Middle frontal gyrus (tissue), 1 donor: ENCODE data around the gene CCT8L2.
"Not testable (repeated sequence)": the region's sequence is repeated elsewhere in the genome, so short reads cannot be mapped to it uniquely, and the experiment has no call there.

ENCODE experiments used
- DNase-seq: peaks from one replicate; pipeline ENCODE4 v3.0.0-alpha.2; 2015; ENCODE audit warnings: low spot score; ENCODE audit errors: extremely low spot score

CCT8L2 gene, protein sequence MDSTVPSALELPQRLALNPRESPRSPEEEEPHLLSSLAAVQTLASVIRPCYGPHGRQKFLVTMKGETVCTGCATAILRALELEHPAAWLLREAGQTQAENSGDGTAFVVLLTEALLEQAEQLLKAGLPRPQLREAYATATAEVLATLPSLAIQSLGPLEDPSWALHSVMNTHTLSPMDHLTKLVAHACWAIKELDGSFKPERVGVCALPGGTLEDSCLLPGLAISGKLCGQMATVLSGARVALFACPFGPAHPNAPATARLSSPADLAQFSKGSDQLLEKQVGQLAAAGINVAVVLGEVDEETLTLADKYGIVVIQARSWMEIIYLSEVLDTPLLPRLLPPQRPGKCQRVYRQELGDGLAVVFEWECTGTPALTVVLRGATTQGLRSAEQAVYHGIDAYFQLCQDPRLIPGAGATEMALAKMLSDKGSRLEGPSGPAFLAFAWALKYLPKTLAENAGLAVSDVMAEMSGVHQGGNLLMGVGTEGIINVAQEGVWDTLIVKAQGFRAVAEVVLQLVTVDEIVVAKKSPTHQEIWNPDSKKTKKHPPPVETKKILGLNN

DNA sequence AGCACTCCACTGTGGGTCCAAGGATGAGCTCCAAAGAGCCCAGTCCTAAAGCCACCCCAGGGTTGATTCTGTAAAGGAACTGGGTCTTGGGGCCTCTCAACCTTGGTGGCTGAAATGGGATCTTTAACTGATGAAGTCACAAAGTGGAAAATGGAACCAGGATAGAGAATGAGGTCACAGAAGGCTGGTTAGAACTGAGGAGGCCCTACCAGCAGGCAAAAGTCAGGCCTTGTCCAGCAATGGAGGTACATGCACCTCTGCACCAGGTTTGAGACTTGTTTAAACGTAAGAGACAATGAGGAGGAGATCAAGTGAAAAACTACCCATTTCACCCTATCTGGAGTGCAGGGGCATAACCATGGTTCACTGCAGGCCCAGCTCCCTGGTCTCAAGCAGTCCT lies at the start of gene CCT8L2:
CCT8L2 (minus strand) TSS at position 101 of the 400 bp plus-strand sequence. CDS start 260 bp downstream, outside the sequence.
- not testable (repeated sequence) for DNase-seq

DNA sequence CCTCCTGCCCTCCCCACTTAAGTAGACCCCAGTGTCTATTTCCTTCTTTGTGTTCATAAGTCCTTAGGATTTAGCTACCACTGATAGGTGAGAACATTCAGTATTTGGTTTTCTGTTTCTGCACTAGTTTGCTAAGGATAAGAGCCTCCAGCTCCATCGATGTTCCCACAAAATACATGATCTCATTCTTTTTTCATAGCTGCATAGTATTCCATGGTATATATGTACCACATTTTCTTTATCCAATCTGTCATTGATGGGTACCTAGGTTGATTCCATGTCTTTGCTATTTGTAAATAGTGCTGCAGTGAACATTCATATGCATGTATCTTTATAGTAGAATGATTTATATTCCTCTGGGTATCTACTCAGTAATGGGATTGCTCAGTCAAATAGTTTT lies 42.8 kb upstream of the CCT8L2 start:
- DNase-seq = not testable (repeated sequence)

DNA sequence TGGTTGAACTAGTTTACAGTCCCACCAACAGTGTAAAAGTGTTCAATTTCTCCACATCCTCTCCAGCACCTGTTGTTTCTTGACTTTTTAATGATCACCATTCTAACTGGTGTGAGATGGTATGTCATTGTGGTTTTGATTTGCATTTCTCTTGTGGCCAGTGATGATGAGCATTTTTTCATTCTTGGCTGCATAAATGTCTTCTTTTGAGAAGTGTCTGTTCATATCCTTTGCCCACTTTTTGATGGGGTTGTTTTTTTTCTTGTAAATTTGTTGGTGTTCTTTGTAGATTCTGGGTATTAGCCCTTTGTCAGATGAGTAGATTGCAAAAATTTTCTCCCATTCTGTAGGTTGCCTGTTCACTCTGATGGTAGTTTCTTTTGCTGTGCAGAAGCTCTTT lies 41.5 kb upstream of the CCT8L2 start:
- DNase-seq = not testable (repeated sequence)

DNA sequence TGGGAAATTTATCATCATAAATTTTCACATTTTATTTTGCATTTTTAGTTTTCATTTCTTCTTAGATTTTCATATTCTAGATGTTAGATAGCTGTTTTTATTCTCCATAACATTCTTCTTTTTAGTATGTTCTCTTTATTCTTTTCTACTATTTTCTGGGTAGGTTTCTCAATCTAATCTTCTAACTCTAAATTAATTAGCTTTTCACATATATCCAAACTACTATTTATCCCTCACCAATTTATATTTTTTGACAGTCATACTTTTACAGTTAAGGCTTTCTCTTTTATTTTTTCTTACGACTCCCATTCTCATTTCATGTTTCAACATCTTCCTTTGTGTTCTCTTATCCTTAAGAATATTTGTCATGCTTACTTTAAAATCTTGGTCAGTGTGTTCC lies 35.9 kb upstream of the CCT8L2 start:
- not testable (repeated sequence) for DNase-seq

DNA sequence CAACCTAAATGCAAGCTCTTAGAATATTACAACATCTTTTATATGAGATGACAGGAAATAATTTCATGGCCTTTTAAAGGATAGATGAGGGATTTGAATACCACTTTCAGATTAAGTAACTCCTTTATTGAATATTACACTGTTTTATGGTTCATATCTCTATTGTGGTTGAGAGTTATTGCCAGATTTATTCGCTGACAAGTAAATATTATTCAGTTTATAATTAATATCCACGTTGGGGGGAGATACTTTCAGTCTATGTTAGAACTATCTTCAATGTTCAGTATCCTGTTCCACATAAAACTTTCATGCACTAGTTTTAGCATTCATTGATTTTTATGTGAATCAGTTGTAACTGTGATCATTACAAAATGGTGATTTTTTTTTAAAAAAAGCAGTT lies 32.4 kb upstream of the CCT8L2 start:
- not testable (repeated sequence) for DNase-seq

DNA sequence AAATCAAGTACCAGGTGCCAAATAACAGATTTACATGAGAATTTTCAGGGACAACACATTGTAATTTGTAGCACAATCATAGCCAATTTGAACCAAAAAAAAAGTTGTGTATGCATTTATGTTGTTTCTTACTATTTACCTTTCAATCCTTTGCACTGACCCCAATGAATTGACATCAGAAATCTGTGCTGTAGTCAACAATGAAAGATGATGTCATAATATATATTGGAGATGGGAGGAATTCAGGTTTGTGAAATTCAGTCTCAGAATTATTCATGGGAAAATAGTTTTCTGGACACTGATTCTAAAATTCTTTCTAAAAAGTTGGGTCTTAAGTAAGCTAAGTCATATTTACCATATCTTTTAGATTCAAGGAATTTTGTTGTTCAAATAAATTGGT lies 31.0 kb upstream of the CCT8L2 start:
- DNase-seq = not testable (repeated sequence)

DNA sequence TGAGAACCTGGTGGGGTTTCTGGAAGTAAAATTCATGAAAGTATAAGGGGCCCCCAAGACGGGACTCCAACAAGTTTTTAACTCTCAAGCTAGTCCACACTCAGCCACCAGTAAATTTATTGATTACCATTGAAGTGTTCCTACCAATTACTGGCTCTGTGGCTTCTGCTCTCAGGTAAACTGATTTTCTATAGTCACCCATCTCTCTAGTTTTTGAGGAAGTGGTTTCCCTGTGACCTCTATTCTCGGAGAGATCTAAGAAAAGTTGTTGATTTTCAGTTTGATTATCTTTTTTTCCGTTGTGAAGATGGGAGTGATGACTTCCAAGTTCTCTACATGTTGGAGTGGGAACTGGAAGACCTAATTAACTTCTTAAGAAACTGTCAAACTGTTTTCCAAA lies 24.9 kb upstream of the CCT8L2 start:
- DNase-seq = not testable (repeated sequence)

DNA sequence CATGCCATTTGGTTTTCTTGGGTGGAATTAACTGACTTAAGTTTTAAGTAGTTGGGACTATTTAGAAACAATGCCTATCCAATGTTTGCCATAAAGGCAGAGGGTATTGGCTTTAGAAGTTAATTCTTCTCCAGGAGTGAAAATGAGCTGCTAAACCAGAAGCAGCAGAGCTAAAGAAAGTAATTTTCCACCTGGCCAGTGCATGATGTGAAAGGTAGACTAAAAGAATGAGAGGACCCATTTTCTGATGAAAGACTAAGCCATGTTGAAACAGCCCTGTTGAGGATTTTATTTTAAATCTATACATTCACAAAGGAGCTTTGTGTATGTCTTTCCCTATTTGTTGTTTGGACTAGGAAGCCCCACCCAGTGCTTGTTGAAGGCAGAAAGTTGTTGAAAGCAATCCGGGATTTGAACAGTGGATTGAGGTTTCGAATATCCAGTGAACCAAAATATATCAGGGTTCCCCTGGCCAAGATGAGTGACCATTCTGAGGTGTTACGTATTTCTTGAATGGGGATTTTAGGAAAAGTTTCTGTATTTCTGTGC lies 23.9 kb upstream of the CCT8L2 start:
- DNase-seq = not testable (repeated sequence)

DNA sequence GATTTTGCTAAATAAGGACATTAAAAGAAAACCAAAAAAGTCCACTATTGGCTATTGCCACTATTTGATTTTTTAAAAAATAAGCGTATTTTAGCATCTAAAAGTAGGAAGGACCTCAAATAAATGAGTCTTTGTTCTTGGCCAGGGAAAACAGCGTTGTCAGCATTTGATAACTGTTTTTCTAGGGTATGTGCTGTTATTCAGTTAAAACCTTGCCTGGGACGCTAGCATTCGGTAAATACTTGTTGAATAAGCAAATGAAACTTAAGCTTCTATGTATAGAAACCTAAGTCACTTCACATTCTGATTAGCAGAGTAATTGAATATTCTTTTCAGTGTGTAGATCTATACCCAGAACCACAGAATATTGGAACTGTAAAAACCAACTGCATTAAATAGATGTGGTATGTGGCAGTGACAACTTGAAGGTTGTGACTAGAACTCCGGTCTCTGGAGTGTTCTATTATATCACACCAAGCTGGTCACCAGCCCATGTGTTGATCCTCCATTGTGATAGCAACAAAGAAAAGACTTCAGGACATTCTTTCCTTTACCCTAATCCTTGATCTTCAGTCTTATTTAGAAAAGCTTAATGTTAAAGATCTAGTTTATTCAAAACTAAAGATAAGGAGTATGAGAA lies 23.1 kb upstream of the CCT8L2 start:
- not testable (repeated sequence) for DNase-seq

DNA sequence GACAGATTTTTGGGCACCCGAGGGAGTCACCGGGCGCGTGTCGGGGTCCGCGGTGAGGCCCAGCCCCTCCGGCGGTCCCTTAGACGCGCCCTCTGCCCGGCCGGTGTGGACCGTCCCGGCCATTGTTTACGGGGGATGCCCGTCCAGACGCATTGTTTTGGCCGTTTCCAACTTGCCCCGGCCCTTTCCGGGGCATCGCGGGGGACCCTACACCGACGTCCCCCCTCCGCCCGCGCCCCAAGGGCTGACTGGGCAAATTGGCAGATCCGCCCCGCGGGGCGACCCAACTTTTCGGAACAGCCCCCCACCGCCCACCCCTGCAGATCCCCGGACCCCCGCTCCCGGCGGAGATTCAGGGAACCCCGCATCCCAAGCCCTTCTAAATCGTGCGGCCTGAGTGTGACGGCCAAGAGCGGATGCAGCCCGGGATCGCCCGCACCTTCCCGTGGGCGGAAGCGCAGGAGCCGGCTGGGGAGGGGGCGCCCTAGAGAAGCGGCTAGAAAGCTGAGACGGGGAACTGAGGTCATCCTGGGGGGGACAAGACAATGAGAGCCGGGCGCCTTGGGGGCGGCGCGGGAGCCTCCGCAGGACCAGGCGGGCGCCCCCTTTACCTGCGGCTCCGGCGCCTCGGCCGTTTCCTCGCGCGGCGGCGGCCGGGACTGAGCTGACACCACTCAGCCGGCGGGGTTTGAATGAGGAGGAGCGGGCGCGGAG lies 17.1 kb upstream of the CCT8L2 start:
- no peak for DNase-seq

DNA sequence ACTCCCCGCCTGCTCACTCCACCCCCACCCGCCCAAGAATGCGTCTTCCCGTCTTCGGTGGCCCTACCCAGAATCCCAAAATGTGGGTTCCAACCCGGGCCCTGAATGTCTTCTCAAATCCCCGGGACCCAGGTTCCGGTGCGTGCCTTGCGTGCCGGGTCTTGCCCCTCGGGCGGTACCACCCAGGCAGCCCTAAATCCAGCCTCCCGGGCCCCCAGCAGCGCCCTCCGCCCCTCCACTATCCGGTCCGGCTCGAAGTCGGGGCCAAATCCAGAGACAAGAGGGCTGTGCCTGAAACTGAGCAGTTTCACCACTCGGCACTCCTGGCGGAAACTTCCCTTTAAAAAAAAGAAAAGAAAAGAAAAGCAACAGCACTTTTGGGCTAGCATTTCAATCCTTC lies 16.3 kb upstream of the CCT8L2 start:
- no peak for DNase-seq

DNA sequence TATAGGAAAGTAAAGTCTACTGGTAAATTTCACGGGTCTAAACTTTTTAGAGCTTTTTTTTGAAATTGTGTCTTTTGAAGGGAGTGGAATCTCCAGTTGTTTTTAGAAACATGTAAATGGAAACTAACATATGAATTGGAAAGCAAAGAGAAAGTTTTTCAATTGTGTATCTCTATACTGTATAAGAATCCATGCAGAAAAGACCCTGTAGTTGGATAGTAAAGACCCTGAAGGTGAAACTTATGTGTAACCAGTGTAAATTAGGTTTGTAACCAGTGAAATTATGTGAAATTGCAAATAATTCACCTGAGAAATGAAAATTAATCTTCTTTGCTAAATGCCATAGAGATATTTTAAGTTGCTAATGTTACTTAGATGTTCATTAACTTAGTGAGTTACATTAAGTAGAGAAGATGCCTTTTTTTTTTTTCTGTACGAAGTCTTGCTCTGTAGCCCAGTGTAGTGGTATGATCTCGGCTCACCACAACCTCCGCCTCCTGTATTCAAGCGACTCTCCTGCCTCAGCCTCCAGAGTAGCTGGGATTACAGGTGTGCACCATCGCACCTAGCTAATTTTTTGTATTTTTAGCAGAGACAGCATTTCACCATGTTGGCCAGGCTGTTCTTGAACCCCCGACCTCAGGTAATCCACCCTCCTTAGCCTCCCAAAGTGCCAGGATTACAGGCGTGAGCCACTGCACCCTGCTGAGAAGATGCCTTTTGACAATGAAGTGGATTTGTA lies 11.8 kb upstream of the CCT8L2 start:
- not testable (repeated sequence) for DNase-seq

DNA sequence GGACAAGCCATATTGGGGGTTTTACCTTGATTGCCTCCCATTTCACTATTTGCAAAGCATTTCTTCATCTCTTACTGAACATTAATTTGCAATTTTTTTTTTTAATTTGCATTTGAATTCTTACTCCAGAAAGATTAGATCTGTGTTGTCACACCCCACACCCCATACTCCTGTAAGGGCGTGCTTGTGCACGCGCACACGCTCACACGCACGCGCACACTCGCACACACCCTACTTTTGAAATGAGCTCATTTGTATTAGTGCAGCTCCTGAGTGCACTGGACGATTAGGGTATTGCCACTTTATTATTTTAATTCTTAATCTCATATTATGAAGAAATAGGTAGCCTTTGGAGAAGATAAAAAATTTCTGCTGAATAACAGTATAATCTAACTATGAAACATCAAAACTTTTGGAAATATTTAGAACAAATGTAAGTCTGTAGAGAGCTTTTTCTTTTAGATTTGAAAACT lies 11.2 kb upstream of the CCT8L2 start:
- DNase-seq = not testable (repeated sequence)

DNA sequence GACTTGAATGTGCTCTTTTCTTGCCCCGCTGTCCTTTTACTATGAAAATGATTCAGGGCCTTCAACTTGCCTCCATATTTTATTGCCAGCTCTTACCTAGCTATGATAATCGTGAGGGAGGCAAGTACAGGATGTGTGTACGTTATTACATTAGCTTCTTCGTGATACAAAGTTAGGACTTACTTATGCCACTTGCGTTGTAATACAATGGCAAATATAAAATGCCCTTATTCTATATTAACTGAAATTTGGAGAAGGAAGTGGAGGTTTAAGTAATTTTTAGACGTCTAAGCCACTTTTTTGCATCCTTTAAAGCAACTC lies 10.8 kb upstream of the CCT8L2 start:
- no peak for DNase-seq

DNA sequence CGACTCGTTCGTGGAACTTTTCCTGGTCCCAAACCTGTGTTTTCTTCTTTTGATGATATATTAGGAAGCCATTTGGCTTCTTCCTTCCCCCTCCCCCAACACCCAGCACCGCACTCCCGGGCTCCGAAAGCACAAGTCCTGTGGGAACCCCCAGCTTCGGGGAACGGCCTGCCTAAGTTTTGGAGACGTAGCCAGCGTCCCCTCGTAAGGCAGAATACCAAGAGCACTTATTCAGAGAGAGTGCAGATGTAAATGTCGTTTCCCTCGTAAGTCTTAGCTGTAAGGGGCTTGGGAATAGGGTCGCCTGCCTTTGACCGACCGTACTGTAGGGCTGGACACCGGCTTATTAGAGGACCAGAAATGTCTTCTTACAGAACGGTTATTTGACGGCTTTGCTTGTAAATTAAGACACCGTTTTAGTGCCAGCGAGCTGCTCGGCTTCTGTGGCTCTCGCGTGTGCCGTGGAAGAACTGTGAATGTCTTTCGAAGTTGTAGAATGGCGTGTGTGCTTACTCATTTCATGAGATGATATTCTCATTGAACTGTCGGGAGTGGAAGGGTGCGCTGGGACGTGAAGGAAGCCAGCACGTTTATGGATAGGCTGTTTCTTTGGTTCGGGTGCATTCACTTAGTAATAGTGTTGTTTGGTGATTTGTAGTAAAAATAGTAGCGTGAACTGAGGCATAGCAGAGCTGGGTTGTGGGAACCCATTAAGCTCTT lies 10.3 kb upstream of the CCT8L2 start:
- not testable (repeated sequence) for DNase-seq

DNA sequence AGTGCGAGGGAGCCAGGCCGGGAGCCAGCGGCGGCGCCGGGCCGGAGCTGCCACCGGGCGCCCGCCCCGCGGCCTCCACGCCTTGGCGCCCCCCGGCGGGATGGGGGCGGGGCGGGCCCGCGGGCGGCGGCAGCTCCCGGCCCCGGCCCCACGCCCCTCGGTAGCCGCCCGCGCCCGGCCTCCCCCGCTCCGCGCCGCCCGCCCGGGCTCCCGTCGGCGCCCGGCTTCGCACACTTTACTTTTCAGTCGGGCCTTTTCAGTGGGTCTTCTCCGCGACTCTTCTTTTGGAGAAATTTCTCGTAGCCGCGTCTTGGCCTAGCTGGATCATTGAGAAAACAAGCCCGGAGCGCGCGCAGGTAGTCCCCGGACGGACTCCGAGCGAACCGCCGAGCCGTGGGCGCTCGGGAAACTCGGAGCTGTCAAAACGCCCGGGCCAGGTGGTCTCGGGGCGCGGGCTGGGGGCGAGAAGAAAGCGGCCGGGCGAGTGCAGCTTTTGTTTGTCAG lies 9.7 kb upstream of the CCT8L2 start:
- DNase-seq = not testable (repeated sequence)

DNA sequence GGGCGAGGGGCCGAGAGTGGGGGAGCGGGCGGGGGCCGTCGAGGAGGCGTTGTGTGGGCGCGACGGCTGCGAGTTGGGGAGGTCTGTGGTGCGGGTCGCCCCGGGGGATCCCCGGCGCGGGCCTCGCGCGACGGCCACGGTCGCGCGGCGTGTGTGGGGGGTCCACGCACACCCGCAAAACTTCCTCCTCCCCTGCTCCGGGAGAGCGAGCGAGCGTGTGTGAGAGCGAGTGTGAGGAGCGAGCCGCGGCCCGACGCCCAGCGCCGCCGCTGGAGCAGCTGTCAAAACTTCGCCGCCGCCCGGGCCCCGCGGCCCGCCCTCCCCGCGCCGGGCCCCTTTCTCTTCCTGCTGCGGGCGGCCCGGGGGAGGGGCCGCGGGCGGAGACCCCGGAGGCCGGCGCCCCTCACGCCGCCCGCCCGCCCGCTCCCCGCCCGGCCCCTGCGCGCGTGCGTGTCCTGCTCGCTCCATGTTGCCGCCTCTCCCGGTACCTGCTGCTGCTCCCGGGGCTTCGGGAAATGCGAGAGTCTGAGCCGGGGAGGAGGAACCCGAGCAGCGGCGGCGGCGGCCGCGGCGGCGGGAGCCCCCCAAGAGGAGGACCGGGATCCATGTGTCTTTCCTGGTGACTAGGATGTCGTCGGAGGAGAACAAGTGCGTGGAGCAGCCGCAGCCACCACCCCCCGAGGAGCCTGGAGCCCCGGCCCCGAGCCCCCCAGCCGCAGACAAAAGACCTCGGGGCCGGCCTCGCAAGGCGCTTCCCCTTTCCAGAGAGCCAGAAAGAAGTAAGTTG lies 9.0 kb upstream of the CCT8L2 start:
- DNase-seq = no peak

DNA sequence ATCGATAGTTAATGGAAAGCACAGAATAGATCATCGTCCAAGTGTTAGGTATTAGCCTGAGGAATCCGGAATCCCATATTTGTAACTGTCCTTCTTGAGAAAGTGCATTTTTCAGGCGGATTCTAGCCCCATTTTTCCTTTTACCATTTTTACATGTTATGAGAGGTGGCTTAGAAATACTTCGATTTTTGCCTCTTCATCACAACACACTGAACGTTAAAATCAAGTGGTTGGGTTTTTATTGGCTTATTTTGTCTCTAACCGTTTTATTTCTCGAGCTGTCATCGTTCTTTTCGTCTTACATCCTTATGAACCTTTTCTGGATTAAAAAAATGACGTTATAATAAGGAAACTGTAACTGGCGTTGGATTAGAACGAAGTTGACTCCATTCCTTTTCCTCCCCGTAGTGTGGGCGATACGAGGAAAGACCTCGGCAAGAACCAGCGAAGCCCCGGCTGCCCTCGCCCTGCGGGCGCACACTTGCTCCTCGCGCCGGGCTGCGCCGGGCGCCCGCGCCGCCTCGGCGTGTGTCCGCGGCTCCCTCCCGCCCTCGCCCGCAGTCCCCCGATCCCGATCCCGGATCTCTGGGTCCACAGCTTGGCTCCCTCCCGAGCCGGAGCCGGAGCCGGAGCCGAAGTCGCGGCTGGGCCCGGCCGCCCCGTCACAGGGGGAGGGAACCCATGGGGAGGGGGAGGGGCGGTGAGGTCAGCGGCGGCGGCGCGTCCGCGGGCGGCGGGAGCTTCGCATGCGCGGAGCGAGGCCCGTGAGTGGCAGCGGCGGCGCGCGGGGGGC lies 8.2 kb upstream of the CCT8L2 start:
- peak; percentile 32 for DNase-seq
